ENCODE data around the gene PGPEP1.

Gene PGPEP1

GRCh38 chr19:18330868-18331267 lies 9.5 kb upstream of the PGPEP1 start:
- no peak overlapping the region for H3K4me3 ChIP-seq (replicated peaks in 1 of 2; ENCODE audit: low read depth in 2 of 2, low read length in 2 of 2)
- DNase-seq (ENCODE audit: low read depth in 2 of 2): no peak
- TF ChIP-seq CTCF (IDR thresholded peaks at IDR 0.05; ENCODE audit: low read depth, low read length): no peak

- no peak overlapping the region for H3K4me3 ChIP-seq (replicated peaks in 1 of 2; ENCODE audit: low read depth in 2 of 2, low read length in 2 of 2)
- no peak for TF ChIP-seq CTCF (IDR thresholded peaks at IDR 0.05; ENCODE audit: low read depth, low read length)
- no peak for DNase-seq (ENCODE audit: low read depth in 2 of 2)
Measured at GRCh38 chr19:18332917-18333530, 7.4 kb upstream of the PGPEP1 start.

- DNase-seq (ENCODE audit: low read depth in 2 of 2): no peak
- H3K4me3 ChIP-seq (replicated peaks in 1 of 2; ENCODE audit: low read depth in 2 of 2, low read length in 2 of 2): no peak overlapping the region
- no peak for TF ChIP-seq CTCF (IDR thresholded peaks at IDR 0.05; ENCODE audit: low read depth, low read length)
Measured at GRCh38 chr19:18333680-18334079, 6.7 kb upstream of the PGPEP1 start.

GRCh38 chr19:18336121-18336520 lies 4.3 kb upstream of the PGPEP1 start:
- no peak for TF ChIP-seq CTCF (IDR thresholded peaks at IDR 0.05; ENCODE audit: low read depth, low read length)
- H3K4me3 ChIP-seq (replicated peaks in 1 of 2; ENCODE audit: low read depth in 2 of 2, low read length in 2 of 2): no peak overlapping the region
- DNase-seq (ENCODE audit: low read depth in 2 of 2): no peak

- no peak overlapping the region for H3K4me3 ChIP-seq (replicated peaks in 1 of 2; ENCODE audit: low read depth in 2 of 2, low read length in 2 of 2)
- DNase-seq (ENCODE audit: low read depth in 2 of 2): no peak
- no peak for TF ChIP-seq CTCF (IDR thresholded peaks at IDR 0.05; ENCODE audit: low read depth, low read length)
Measured at GRCh38 chr19:18338541-18338940, 1.9 kb upstream of the PGPEP1 start.

GRCh38 chr19:18339723-18340122 lies 675 bp upstream of the PGPEP1 start:
- H3K4me3 ChIP-seq (replicated peaks in 1 of 2; ENCODE audit: low read depth in 2 of 2, low read length in 2 of 2): no peak overlapping the region
- TF ChIP-seq CTCF (IDR thresholded peaks at IDR 0.05; ENCODE audit: low read depth, low read length): no peak
- peak in 1 of 2 donors; percentile 26 for DNase-seq (ENCODE audit: low read depth in 2 of 2)

All from cardiac fibroblast (primary cell).